Cardiac fibroblast (primary cell): ENCODE measurements around the gene HOXD11.

Source experiments
- DNase-seq, 2 donors: peaks; one replicate each; pipeline versions ENCODE4 v3.0.0 to v3.0.0-alpha.2; 2010; ENCODE audit warnings: low read depth in 2 of 2
- H3K4me3 ChIP-seq, 2 donors: replicated peaks in 1 of 2; 1 replicate in 1 of 2; 2 replicates in 1 of 2; pipeline ENCODE4 v1.5.1; 2011; ENCODE audit warnings: low read depth in 2 of 2, low read length in 2 of 2, mild to moderate bottlenecking in 2 of 2, moderate library complexity in 1 of 2
- CTCF ChIP-seq: IDR thresholded peaks from one replicate; pipeline ENCODE4 v1.5.1; 2011; ENCODE audit warnings: low read depth, mild to moderate bottlenecking, low read length, inconsistent platforms

HOXD11 gene

GRCh38 chr2:176099728-176100546, 7.1 kb upstream of the HOXD11 start, which contains the start of gene HOXD12:
TSS of gene HOXD12 (plus strand) at chr2:176099795. CDS start at chr2:176099802, 7 bp downstream.
- DNase-seq, result no peak
- no peak within 1 kb of the TSS for H3K4me3 ChIP-seq
- TF ChIP-seq CTCF, result no peak

- H3K4me3 ChIP-seq, result no peak overlapping the region
- TF ChIP-seq CTCF, result no peak
- DNase-seq, result no peak
Observed at GRCh38 chr2:176100547-176101140, 6.4 kb upstream of the HOXD11 start.

GRCh38 chr2:176101216-176101830, 5.8 kb upstream of the HOXD11 start:
- TF ChIP-seq CTCF, result no peak
- no peak for DNase-seq
- no peak overlapping the region for H3K4me3 ChIP-seq

GRCh38 chr2:176101842-176102241, 5.2 kb upstream of the HOXD11 start:
- no peak for DNase-seq
- H3K4me3 ChIP-seq, result no peak overlapping the region
- TF ChIP-seq CTCF, result no peak

GRCh38 chr2:176102309-176102866, 4.7 kb upstream of the HOXD11 start:
- no peak overlapping the region for H3K4me3 ChIP-seq
- DNase-seq, result no peak
- no peak for TF ChIP-seq CTCF

- no peak overlapping the region for H3K4me3 ChIP-seq
- TF ChIP-seq CTCF, result no peak
- no peak for DNase-seq
Observed at GRCh38 chr2:176103194-176103593, 3.9 kb upstream of the HOXD11 start.
